SK-N-SH treated with all-trans-retinoic acid at 6 μM for 48 hours (cell line): Measurements from ENCODE around the gene SNTB2.

Experiments used
- ATAC-seq: fragments of 200-7000 bp; cut with Tn5 transposase; 3 replicates; pipeline ENCODE4 v1.9.1; 2020; ENCODE audit warnings: mild to moderate bottlenecking, moderate library complexity
- ARNTL ChIP-seq: fragments of 450-650 bp; formaldehyde crosslinking; IDR thresholded peaks from 2 replicates; pipeline ENCODE4 v1.5.0; 2020; ENCODE audit warnings: low read depth, mild to moderate bottlenecking, moderate library complexity, borderline replicate concordance
- BACH2 ChIP-seq: fragments of 250-450 bp; sonication (Bioruptor Pico); IDR thresholded peaks from 2 replicates; pipeline ENCODE4 v1.9.0; 2021; ENCODE audit warnings: mild to moderate bottlenecking, borderline replicate concordance
- CSRNP3 ChIP-seq: fragments of 250-450 bp; sonication (Bioruptor Pico); IDR thresholded peaks from 2 replicates; pipeline ENCODE4 v1.5.1; 2021; ENCODE audit warnings: mild to moderate bottlenecking, moderate library complexity
- ESRRG ChIP-seq: fragments of 250-450 bp; sonication (Bioruptor Pico); IDR thresholded peaks from 2 replicates; pipeline ENCODE4 v1.6.1; 2021; ENCODE audit warnings: mild to moderate bottlenecking
- GLIS3 ChIP-seq: fragments of 250-450 bp; sonication (Bioruptor Pico); IDR thresholded peaks from 2 replicates; pipeline ENCODE4 v1.5.0; 2020; ENCODE audit warnings: mild to moderate bottlenecking, moderate library complexity
- ISL1 ChIP-seq: fragments of 250-450 bp; sonication (Bioruptor Pico); IDR thresholded peaks from 2 replicates; pipeline ENCODE4 v2.1.2; 2022; ENCODE audit warnings: mild to moderate bottlenecking, moderate library complexity
- OSR1 ChIP-seq: fragments of 250-450 bp; sonication (Bioruptor Pico); IDR thresholded peaks from 2 replicates; pipeline ENCODE4 v1.8.0; 2022; ENCODE audit warnings: moderate library complexity, mild to moderate bottlenecking, inconsistent platforms
- PATZ1 ChIP-seq: fragments of 250-450 bp; sonication (Bioruptor Pico); IDR thresholded peaks from 2 replicates; pipeline ENCODE4 v1.8.0; 2020; ENCODE audit warnings: mild to moderate bottlenecking, moderate library complexity, borderline replicate concordance
- POU6F1 ChIP-seq: fragments of 250-450 bp; sonication (Bioruptor Pico); IDR thresholded peaks from 2 replicates; pipeline ENCODE4 v1.8.0; 2021; ENCODE audit warnings: low read depth, mild to moderate bottlenecking, moderate library complexity, borderline replicate concordance
- PPARA ChIP-seq: fragments of 250-450 bp; sonication (Bioruptor Pico); IDR thresholded peaks from 2 replicates; pipeline ENCODE4 v1.5.0; 2020; ENCODE audit warnings: mild to moderate bottlenecking, borderline replicate concordance
- RARB ChIP-seq: fragments of 250-450 bp; sonication (Bioruptor Pico); IDR thresholded peaks from 2 replicates; pipeline ENCODE4 v1.8.0; 2021; ENCODE audit warnings: mild to moderate bottlenecking, moderate library complexity
- TCF4 ChIP-seq: fragments of 250-450 bp; sonication (Bioruptor Pico); IDR thresholded peaks from 2 replicates; pipeline ENCODE4 v1.8.0; 2021; ENCODE audit warnings: mild to moderate bottlenecking, moderate library complexity, borderline replicate concordance
- TOX ChIP-seq: fragments of 250-450 bp; sonication (Bioruptor Pico); IDR thresholded peaks from 2 replicates; pipeline ENCODE4 v1.8.0; 2021; ENCODE audit warnings: mild to moderate bottlenecking, moderate library complexity, borderline replicate concordance
- ZFP30 ChIP-seq: fragments of 450-650 bp; formaldehyde crosslinking; IDR thresholded peaks from 2 replicates; pipeline ENCODE4 v1.5.0; 2022; ENCODE audit warnings: mild to moderate bottlenecking, moderate library complexity
- ZNF565 ChIP-seq: fragments of 450-650 bp; formaldehyde crosslinking; conservative IDR thresholded peaks from 2 replicates; pipeline ENCODE4 v1.5.0; 2020; ENCODE audit warnings: low read depth, mild to moderate bottlenecking, moderate library complexity
- ZNF70 ChIP-seq: fragments of 450-650 bp; formaldehyde crosslinking; IDR thresholded peaks from 2 replicates; pipeline ENCODE4 v1.5.0; 2020; ENCODE audit warnings: mild to moderate bottlenecking, moderate library complexity
- ZNF8 ChIP-seq: fragments of 450-650 bp; formaldehyde crosslinking; IDR thresholded peaks from 2 replicates; pipeline ENCODE4 v1.5.0; 2020; ENCODE audit warnings: mild to moderate bottlenecking, moderate library complexity
- TF ChIP-seq, protein P1 (sequence below): fragments of 250-450 bp; sonication (Bioruptor Pico); IDR thresholded peaks from 2 replicates; pipeline ENCODE4 v1.5.1; 2020; ENCODE audit warnings: low read depth, mild to moderate bottlenecking, moderate library complexity
- TF ChIP-seq, protein P2 (sequence below): fragments of 250-450 bp; sonication (Bioruptor Pico); IDR thresholded peaks from 2 replicates; pipeline ENCODE4 v1.5.0; 2020; ENCODE audit warnings: mild to moderate bottlenecking, moderate library complexity

Gene SNTB2

GRCh38 chr16:69191136-69191535 lies 4.2 kb downstream of the SNTB2 start:
- TF ChIP-seq CSRNP3 (CRISPR knock-in tag) (no peak), ZNF70 (CRISPR knock-in tag) (no peak), TCF4 (no peak), GLIS3 (no peak), ARNTL (CRISPR knock-in tag) (no peak), ESRRG (no peak), ZFP30 (CRISPR knock-in tag) (no peak), RARB (CRISPR knock-in tag) (no peak), BACH2 (CRISPR knock-in tag) (no peak), OSR1 (no peak), PATZ1 (CRISPR knock-in tag) (no peak), ISL1 (no peak), TOX (CRISPR knock-in tag) (no peak), PPARA (CRISPR knock-in tag) (no peak), ZNF8 (CRISPR knock-in tag) (no peak)
- TF ChIP-seq, protein P1, sequence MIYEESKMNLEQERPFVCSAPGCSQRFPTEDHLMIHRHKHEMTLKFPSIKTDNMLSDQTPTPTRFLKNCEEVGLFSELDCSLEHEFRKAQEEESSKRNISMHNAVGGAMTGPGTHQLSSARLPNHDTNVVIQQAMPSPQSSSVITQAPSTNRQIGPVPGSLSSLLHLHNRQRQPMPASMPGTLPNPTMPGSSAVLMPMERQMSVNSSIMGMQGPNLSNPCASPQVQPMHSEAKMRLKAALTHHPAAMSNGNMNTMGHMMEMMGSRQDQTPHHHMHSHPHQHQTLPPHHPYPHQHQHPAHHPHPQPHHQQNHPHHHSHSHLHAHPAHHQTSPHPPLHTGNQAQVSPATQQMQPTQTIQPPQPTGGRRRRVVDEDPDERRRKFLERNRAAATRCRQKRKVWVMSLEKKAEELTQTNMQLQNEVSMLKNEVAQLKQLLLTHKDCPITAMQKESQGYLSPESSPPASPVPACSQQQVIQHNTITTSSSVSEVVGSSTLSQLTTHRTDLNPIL: no peak
- TF ChIP-seq, protein P2, sequence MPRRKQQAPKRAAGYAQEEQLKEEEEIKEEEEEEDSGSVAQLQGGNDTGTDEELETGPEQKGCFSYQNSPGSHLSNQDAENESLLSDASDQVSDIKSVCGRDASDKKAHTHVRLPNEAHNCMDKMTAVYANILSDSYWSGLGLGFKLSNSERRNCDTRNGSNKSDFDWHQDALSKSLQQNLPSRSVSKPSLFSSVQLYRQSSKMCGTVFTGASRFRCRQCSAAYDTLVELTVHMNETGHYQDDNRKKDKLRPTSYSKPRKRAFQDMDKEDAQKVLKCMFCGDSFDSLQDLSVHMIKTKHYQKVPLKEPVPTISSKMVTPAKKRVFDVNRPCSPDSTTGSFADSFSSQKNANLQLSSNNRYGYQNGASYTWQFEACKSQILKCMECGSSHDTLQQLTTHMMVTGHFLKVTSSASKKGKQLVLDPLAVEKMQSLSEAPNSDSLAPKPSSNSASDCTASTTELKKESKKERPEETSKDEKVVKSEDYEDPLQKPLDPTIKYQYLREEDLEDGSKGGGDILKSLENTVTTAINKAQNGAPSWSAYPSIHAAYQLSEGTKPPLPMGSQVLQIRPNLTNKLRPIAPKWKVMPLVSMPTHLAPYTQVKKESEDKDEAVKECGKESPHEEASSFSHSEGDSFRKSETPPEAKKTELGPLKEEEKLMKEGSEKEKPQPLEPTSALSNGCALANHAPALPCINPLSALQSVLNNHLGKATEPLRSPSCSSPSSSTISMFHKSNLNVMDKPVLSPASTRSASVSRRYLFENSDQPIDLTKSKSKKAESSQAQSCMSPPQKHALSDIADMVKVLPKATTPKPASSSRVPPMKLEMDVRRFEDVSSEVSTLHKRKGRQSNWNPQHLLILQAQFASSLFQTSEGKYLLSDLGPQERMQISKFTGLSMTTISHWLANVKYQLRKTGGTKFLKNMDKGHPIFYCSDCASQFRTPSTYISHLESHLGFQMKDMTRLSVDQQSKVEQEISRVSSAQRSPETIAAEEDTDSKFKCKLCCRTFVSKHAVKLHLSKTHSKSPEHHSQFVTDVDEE: no peak
- no peak for ATAC-seq

DNA sequence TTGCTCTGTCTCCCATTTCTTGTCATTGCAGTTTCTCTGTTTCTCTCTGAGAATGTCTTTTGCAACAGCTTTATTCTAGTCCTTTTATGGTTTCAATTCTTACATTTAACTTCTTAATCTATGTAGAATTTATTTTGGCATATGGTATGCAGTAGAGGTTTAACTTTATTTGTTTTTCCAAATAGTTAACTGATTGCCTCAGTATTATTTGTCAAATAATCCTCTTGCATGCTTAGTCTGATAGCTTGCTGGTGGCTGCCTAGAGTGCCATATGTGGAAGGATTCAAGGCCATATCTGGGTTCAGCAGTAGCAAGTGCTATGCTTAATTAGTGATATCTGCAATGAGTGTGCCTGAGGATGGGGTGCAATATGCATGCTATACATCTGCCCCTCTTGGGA lies 6.9 kb downstream of the SNTB2 start:
- ATAC-seq: peak; percentile 16; the same call in 2 of the 3 replicates
- TF ChIP-seq, protein P2: no peak
- TF ChIP-seq BACH2 (CRISPR knock-in tag) (no peak), POU6F1 (no peak), ZFP30 (CRISPR knock-in tag) (no peak), CSRNP3 (CRISPR knock-in tag) (no peak), TCF4 (no peak), RARB (CRISPR knock-in tag) (no peak), TOX (CRISPR knock-in tag) (no peak), OSR1 (no peak), ZNF565 (CRISPR knock-in tag) (no peak), ISL1 (no peak), ESRRG (no peak), ARNTL (CRISPR knock-in tag) (no peak)
- TF ChIP-seq, protein P1: no peak
